Trophoblast cell (in vitro differentiated cells and primary cell): ENCODE results near the gene S100A12.
A peak's percentile ranks its signal among the peaks of the same experiment; 100 is the strongest.

Source experiments
- DNase-seq, 2 donors: peaks; one replicate each; pipeline ENCODE4 v3.0.0-alpha.2; 2016
- H2AFZ ChIP-seq: 2 replicates; pipeline ENCODE4 v1.6.1; 2013; ENCODE audit warnings: low read length, moderate library complexity, mild to moderate bottlenecking; ENCODE audit not compliant: insufficient read depth, poor library complexity
- H2AK5ac ChIP-seq: 2 replicates; pipeline ENCODE4 v1.6.1; 2013; ENCODE audit warnings: mild to moderate bottlenecking, low read length
- H2BK120ac ChIP-seq: 2 replicates; pipeline ENCODE4 v1.6.1; 2013; ENCODE audit warnings: low read length, mild to moderate bottlenecking, moderate library complexity; ENCODE audit not compliant: insufficient read depth, poor library complexity
- H2BK12ac ChIP-seq: 2 replicates; pipeline ENCODE4 v1.6.1; 2013; ENCODE audit warnings: mild to moderate bottlenecking, low read length, moderate library complexity
- H2BK5ac ChIP-seq: 2 replicates; pipeline ENCODE4 v1.6.1; 2013; ENCODE audit warnings: low read length, low read depth, moderate library complexity, mild to moderate bottlenecking; ENCODE audit not compliant: poor library complexity
- H3K14ac ChIP-seq: 2 replicates; pipeline ENCODE4 v1.6.1; 2013; ENCODE audit warnings: mild to moderate bottlenecking, low read length
- H3K18ac ChIP-seq: 2 replicates; pipeline ENCODE4 v1.6.1; 2013; ENCODE audit warnings: mild to moderate bottlenecking, low read length
- H3K23ac ChIP-seq: 2 replicates; pipeline ENCODE4 v1.6.1; 2013; ENCODE audit warnings: low read length
- H3K27ac ChIP-seq: 2 replicates; pipeline ENCODE4 v1.5.1; 2013; ENCODE audit warnings: low read depth, mild to moderate bottlenecking, inconsistent platforms, low read length, moderate library complexity
- H3K27me3 ChIP-seq: 2 replicates; pipeline ENCODE4 v1.6.1; 2013; ENCODE audit warnings: inconsistent platforms, mild to moderate bottlenecking, low read length, moderate library complexity; ENCODE audit not compliant: insufficient read depth
- H3K36me3 ChIP-seq, 2 experiments: 1 replicate in 1 of 2; 2 replicates in 1 of 2; pipeline ENCODE4 v1.6.1; 2013; ENCODE audit warnings: low read length in 2 of 2, mild to moderate bottlenecking in 2 of 2, moderate library complexity in 1 of 2; ENCODE audit not compliant: insufficient read depth in 2 of 2, control insufficient read depth in 1 of 2
- H3K4ac ChIP-seq: 2 replicates; pipeline ENCODE4 v1.6.1; 2013; ENCODE audit warnings: low read depth, mild to moderate bottlenecking, low read length, moderate library complexity
- H3K4me1 ChIP-seq, 2 experiments: 1 replicate in 1 of 2; 2 replicates in 1 of 2; pipeline ENCODE4 v1.6.1; 2013; ENCODE audit warnings: low read length in 2 of 2, mild to moderate bottlenecking in 2 of 2, moderate library complexity in 1 of 2; ENCODE audit not compliant: insufficient read depth in 2 of 2, control insufficient read depth in 1 of 2
- H3K4me2 ChIP-seq: 2 replicates; pipeline ENCODE4 v1.6.1; 2013; ENCODE audit warnings: inconsistent platforms, mild to moderate bottlenecking, low read length, moderate library complexity
- H3K4me3 ChIP-seq: 2 replicates; pipeline ENCODE4 v1.5.1; 2013; ENCODE audit warnings: mild to moderate bottlenecking, low read depth, low read length, inconsistent platforms
- H3K79me1 ChIP-seq: one replicate; pipeline ENCODE4 v1.6.1; 2013; ENCODE audit warnings: low read length
- H3K79me2 ChIP-seq: 2 replicates; pipeline ENCODE4 v1.6.1; 2013; ENCODE audit warnings: low read length, mild to moderate bottlenecking; ENCODE audit not compliant: control insufficient read depth, insufficient read depth, poor library complexity
- H3K9ac ChIP-seq: 2 replicates; pipeline ENCODE4 v1.6.1; 2013; ENCODE audit warnings: mild to moderate bottlenecking, low read length
- H3K9me3 ChIP-seq: 2 replicates; pipeline ENCODE4 v1.6.1; 2013; ENCODE audit warnings: low read depth, mild to moderate bottlenecking, control low read depth, inconsistent platforms, low read length; ENCODE audit not compliant: insufficient read depth
- H4K12ac ChIP-seq: 2 replicates; pipeline ENCODE4 v1.6.1; 2013; ENCODE audit warnings: low read depth, mild to moderate bottlenecking, low read length, moderate library complexity
- H4K8ac ChIP-seq: 2 replicates; pipeline ENCODE4 v1.6.1; 2013; ENCODE audit warnings: low read depth, mild to moderate bottlenecking, low read length, moderate library complexity
- H4K91ac ChIP-seq: one replicate; pipeline ENCODE4 v1.6.1; 2013; ENCODE audit warnings: low read depth, mild to moderate bottlenecking, low read length, moderate library complexity
- WGBS: extraction: QIAGEN DNeasy Blood & Tissue Kit; methylation state at CpG from one replicate; pipeline ENCODE4 v1.1.7; 2013; ENCODE audit warnings: missing lambda C conversion rate; ENCODE audit not compliant: insufficient read length, insufficient coverage; ENCODE audit errors: extremely low coverage; 5-methylcytosine and 5-hydroxymethylcytosine counted together

Gene S100A12

DNA sequence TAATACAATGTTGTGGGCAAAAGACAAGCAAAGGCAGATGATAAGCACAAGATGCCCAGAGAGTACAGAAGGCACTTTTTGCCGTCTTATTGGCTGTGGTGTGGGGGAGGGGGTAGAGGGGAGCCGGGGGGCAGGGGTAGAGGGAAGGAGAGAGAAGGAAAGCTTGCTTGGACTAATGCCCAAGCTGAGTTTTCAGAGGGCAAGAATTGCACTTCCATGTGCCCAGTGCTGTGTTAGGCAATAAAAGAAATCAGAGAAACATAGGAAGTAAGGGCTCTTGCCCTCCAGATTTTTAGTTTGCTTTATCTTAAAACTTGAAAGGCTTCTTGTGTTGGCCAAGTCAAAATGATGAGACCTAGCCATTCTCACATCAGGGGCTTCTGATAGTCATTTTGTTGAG lies 8.3 kb downstream of the S100A12 start:
- no peak overlapping the region for H2BK120ac ChIP-seq
- H3K9me3 ChIP-seq, result no peaks in the 10 kb centered on the region
- H2BK12ac ChIP-seq, result no peak overlapping the region
- H3K4me3 ChIP-seq, result no peak overlapping the region
- WGBS, result no CpG with 5 or more reads among the region's 2 CpGs
- H3K36me3 ChIP-seq, result no peaks in the 10 kb centered on the region
- H3K4me1 ChIP-seq, result peaks cover 20 to 22% of the 10 kb centered on the region in 2 experiments
- no peak overlapping the region for H2AFZ ChIP-seq
- H3K27me3 ChIP-seq, result no peaks in the 10 kb centered on the region
- H3K9ac ChIP-seq, result no peak overlapping the region
- no peak overlapping the region for H3K18ac ChIP-seq
- no peaks in the 10 kb centered on the region for H3K79me2 ChIP-seq
- H3K4ac ChIP-seq, result no peak overlapping the region
- no peak overlapping the region for H3K4me2 ChIP-seq
- H4K91ac ChIP-seq, result no peak overlapping the region
- DNase-seq, result no peak
- no peak overlapping the region for H3K23ac ChIP-seq
- H4K12ac ChIP-seq, result no peak overlapping the region
- H3K27ac ChIP-seq, result no peak overlapping the region
- no peak overlapping the region for H3K14ac ChIP-seq
- no peak overlapping the region for H2BK5ac ChIP-seq
- H3K79me1 ChIP-seq, result peaks cover 1% of the 10 kb centered on the region
- no peak overlapping the region for H4K8ac ChIP-seq
- H2AK5ac ChIP-seq, result no peak overlapping the region

DNA sequence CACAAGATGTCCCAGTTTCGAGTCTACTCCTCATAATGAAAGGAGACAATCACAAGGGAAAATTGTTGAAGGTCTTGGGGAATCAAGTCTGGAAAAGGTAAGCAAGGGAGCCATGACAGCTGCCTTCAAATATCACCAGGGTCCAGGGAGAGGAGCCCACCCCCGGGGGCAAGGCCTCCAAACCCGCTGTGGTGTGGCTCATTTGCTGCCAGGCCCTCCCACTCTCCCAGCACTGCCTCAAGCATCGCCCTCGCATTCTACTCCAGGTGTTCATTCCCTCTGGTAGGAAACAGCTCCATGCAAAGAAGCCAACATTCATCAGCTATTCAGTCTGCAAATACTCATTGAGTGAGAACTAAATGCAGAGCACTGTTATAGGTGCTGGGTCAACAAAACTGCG lies 9.2 kb downstream of the S100A12 start:
- Histone ChIP-seq H2BK120ac (no peak overlapping the region), H3K79me2 (no peaks in the 10 kb centered on the region), H3K79me1 (peaks cover 1% of the 10 kb centered on the region), H3K4me3 (no peak overlapping the region), H4K12ac (no peak overlapping the region), H4K8ac (no peak overlapping the region), H2AFZ (no peak overlapping the region), H3K4me1 (peaks cover 20 to 22% of the 10 kb centered on the region in 2 experiments), H2BK5ac (no peak overlapping the region), H2AK5ac (no peak overlapping the region), H3K36me3 (no peaks in the 10 kb centered on the region), H3K9me3 (no peaks in the 10 kb centered on the region), H3K14ac (no peak overlapping the region), H4K91ac (no peak overlapping the region), H3K27ac (no peak overlapping the region), H3K4ac (no peak overlapping the region), H3K18ac (no peak overlapping the region), H3K9ac (no peak overlapping the region), H3K23ac (no peak overlapping the region), H2BK12ac (no peak overlapping the region), H3K4me2 (no peak overlapping the region), H3K27me3 (no peaks in the 10 kb centered on the region)
- DNase-seq, result no peak
- no CpG with 5 or more reads among the region's 6 CpGs for WGBS

DNA sequence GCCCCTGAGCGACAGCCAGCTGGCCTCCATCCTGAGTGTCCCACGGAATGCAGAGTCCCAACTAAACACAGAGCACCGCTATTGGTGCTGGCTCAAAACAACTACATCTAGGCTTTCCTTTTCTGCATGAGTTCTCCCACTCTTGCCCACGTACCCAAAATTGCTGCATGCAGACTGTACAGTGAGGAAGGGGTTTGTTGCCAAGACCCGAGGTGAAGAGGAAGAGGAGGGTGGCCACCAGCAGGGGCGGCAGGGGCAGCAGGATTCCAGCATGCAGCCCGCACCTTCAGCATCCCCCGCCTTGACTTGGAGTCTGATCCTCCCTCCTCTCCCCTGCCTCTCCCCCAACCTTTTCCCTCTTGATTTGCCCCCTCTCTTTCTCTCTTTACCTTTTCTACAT lies 9.7 kb downstream of the S100A12 start:
- H3K9me3 ChIP-seq, result no peaks in the 10 kb centered on the region
- no peak overlapping the region for H3K27ac ChIP-seq
- no peak overlapping the region for H3K4me3 ChIP-seq
- no peak overlapping the region for H3K18ac ChIP-seq
- no peak for DNase-seq
- no peaks in the 10 kb centered on the region for H3K36me3 ChIP-seq
- no peak overlapping the region for H2BK5ac ChIP-seq
- H2BK12ac ChIP-seq, result no peak overlapping the region
- WGBS, result no CpG with 5 or more reads among the region's 8 CpGs
- no peak overlapping the region for H4K12ac ChIP-seq
- peak overlapping the region; percentile 15 for H4K91ac ChIP-seq
- H3K79me1 ChIP-seq, result peaks cover 1% of the 10 kb centered on the region
- no peak overlapping the region for H3K4me2 ChIP-seq
- H3K14ac ChIP-seq, result no peak overlapping the region
- H3K9ac ChIP-seq, result no peak overlapping the region
- H3K27me3 ChIP-seq, result no peaks in the 10 kb centered on the region
- no peak overlapping the region for H2AK5ac ChIP-seq
- H3K4me1 ChIP-seq, result peaks cover 20 to 22% of the 10 kb centered on the region in 2 experiments
- no peak overlapping the region for H4K8ac ChIP-seq
- H2AFZ ChIP-seq, result no peak overlapping the region
- no peak overlapping the region for H3K23ac ChIP-seq
- no peak overlapping the region for H2BK120ac ChIP-seq
- no peak overlapping the region for H3K4ac ChIP-seq
- no peaks in the 10 kb centered on the region for H3K79me2 ChIP-seq

DNA sequence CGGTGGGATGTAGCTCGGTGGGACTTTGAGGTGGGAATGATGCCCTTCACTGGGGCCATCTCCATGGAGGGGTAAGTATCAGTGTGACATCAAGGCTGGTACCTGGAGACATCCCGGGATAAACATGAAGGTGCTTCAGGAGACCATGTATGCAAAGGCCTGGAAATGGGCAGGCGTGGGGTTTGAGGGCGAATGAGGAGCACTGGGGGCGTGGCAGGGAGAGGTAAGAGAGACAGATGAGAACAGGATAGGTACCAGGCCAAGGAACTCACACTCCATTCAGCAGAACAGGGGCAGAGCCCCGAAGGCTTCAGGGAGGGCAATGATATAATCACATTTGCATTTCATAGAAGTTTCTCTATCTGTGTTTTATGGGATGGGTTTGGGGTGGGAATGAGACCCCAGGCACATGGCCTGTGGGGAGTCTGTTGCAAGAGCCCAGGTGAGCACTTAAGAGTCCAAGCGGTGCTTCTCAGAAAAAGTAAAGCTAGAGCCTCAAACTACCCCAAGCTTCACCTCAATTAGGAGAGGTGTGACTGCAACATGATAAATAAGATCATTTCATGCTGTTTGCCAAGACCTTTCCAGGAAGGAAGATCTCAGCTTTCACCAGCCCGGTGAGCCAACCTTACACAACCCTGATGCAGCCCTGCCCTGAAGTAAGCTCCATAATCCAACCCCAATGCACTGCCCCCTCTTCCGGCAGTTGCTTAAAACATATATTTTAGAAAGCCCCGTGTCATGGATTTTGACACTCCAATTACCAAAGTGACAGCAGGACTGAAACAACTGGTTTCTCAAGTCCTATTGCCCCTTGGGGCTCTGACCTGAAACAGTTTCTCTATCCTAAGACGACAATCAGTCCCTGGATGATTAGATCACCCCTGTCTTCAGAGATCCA lies 10.4 kb downstream of the S100A12 start:
- Histone ChIP-seq H3K4me1 (peaks cover 20 to 22% of the 10 kb centered on the region in 2 experiments), H3K4me2 (no peak overlapping the region), H2BK5ac (no peak overlapping the region), H3K36me3 (no peaks in the 10 kb centered on the region), H3K79me2 (no peaks in the 10 kb centered on the region), H3K9ac (no peak overlapping the region), H2BK12ac (peak overlapping the region; percentile 30), H2AFZ (no peak overlapping the region), H3K14ac (no peak overlapping the region), H4K12ac (no peak overlapping the region), H2BK120ac (peak overlapping the region; percentile 34), H4K91ac (peak overlapping the region; percentile 40), H3K4ac (no peak overlapping the region), H3K23ac (no peak overlapping the region), H3K18ac (no peak overlapping the region), H3K9me3 (no peaks in the 10 kb centered on the region), H3K27me3 (no peaks in the 10 kb centered on the region), H4K8ac (no peak overlapping the region), H3K27ac (peak overlapping the region; percentile 48), H2AK5ac (no peak overlapping the region), H3K4me3 (no peak overlapping the region), H3K79me1 (peaks cover 1% of the 10 kb centered on the region)
- WGBS, result no CpG with 5 or more reads among the region's 12 CpGs
- peak; percentile 87 to 92 for DNase-seq
